Endometrial microvascular endothelial cells (primary cell): ENCODE data around the gene MAPK4. TPM values are rescaled to one million over a fixed set of nuclear protein-coding genes. Genes with fewer than 3 reads are reported as not detected.
"Not testable (repeated sequence)": the region's sequence is repeated elsewhere in the genome, so short reads cannot be mapped to it uniquely, and the experiment has no call there.

Experiments used
- in situ Hi-C: cut with HindIII; loops from 2 replicates; pipeline ENCODE4 v1.10.0; 2017; ENCODE audit warnings: low sequenced_read_pairs, low pct_unique_long_range_greater_than_20kb; ENCODE audit errors: inconsistent ontology term
- total RNA-seq: library from RNA; depleted of rRNA; stranded (reverse); fragments of >200 nt; gene quantifications from one replicate; pipeline ENCODE4 v1.2.3, GENCODE V29; 2015; ENCODE audit errors: inconsistent ontology term

Gene MAPK4
- total RNA-seq, 1 donor from 2014 or later, result not detected

DNA sequence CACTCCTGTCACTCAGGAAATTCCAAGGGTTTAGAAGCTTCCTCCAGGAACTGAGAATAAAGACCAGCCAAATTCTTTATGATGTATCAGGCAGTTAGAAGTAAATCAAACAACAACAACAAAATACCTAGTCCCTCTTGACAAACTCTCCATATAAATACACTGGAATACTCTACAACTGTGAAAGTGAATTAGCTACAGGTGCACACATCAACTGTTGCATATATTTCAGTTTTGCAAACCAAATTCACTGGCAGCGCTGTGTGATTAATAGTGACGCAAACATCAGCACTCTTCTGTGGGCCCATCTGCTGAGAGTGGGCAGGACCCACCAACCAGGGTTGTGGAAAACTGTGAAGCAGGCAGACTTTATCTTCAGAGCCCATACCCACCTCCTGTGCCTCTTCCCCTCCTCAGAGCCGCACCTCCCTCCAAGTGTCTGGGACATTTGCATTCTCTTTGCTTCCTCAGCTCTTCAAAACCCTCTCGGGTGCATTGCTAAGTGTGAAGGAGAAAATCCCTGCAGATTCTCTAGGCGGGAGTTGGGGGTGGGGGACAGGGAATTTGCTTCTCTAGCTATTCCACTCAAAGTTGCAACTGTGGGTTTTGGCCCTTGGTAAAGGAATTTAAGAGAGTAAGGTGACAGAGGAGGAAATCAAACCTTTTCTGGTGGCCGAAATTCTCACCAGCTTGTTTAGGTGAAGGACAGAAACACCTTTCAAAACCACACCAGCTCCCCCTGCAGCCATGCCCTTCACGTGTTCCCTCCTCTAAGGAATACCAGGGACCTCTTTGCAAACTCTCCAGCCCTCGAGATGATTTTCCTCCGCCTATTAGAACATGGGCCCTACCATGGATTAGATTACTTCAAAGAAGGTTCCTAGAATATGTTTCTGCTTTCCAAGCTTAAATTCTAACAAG lies 140.6 kb downstream of the MAPK4 start:
- in situ Hi-C loops, result no loop called here

DNA sequence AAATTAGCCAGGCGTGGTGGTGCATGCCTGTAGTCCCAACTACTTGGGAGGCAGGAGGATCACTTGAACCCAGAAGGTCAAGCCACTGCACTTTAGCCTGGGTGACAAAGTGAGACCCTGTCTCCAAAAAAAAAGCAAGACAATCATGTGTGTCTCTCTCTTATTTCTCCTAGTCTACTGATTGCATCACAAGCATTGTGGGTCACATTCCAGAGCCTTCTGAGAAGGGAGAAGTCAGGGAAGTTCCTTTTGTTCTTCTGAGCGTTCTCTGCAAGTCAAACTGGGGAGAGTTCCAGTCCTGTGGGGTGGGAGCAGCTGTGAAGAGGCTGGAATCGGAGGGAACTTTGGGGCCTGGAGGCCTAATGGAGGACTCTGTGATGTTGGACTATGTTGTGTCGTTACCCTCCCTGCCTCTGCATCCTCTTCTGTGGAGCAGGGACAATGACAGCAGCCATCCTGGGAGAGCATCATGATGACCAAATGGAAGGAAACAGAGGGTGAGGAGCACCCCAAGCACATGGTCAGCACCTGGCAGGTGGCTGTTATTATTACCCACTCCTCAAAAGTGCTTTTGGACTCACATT lies 144.6 kb downstream of the MAPK4 start:
- in situ Hi-C loops, result no loop called here

DNA sequence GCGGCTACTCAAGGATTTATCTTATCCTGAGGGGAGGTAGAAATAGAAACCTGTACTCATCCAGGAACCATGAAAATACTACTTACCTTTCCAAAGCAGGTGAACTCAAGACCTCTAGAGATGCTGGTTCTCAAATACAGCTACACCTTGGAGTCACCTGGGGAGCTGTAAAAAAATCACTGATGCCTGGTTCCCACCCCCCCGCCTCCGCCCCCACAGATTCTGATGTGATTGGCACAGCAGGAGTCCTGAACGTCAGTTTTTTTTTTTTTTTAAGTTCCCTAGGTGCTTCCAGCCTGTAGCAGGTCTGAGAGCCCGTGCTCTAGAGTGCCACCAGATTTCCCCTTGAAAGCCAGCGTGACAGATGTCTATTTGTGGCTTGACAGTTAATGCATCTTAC lies 146.3 kb downstream of the MAPK4 start:
- in situ Hi-C loops, result no loop called here

DNA sequence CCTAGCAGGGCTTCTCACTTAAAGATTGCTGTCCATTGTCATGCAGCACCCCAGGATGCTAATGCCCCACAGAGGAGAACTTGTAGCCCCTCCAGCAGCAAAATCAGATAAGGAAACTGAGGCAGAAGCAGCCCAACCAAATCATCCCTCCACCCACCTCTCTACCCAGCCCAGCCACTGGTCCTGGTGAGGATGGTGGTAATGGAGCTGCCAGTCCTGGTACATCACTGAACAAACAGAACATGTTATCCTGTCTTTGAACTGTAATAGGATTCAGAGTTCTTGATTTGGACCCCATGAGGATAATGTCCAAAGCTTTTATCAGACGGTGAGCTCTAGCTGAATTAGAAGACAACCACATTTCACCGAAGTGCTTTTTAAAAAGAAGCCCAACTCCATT lies 146.8 kb downstream of the MAPK4 start:
- in situ Hi-C loops, result no loop called here

DNA sequence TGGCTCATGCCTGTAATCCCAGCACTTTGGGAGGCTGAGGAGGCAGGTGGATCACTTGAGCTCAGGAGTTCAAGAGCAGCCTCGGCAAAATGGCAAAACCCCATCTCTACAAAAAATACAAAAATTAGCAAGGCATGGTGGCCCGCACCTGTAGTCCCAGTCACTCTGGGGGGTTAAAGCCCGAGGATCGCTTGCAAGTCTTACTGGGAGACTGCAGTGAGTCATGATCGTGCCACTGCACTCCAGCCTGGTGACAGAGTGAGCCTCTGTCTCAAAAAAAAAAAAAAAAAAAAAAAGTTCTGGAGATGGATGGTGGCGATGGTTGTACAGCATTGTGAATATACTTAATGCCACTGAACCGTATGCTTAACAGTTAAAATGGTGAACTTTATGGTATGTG lies 147.4 kb downstream of the MAPK4 start:
- in situ Hi-C loops, result not testable (repeated sequence)

DNA sequence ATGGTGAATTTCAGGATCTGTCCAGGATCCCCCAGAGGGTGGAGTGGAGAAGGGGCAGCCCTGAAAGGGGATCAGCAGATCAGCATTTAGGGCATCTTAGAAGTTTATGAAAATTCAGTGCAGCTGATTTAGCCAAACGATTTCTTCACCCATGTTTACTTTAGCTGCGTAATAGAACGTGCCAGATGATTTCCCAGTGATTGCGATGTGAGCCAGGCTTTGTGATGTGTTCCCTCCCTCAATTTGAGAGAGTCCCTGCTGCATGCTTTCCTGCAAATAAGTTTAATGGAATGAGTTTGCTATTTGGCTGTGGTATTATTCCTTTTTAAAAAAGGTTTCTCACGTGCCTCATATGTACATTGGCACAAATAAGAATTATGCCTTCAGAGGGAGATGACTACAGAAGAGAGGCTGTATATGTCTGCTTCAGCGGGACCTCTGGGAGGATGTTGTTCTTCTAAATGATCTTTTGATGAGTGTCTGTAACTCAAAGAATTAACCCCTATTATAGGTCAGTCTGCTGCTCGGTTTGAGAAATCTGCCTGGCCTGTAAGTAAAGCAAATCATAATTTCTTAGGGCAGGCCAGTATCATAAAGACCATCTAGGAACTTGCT lies 148.1 kb downstream of the MAPK4 start:
- in situ Hi-C loops, result no loop called here

DNA sequence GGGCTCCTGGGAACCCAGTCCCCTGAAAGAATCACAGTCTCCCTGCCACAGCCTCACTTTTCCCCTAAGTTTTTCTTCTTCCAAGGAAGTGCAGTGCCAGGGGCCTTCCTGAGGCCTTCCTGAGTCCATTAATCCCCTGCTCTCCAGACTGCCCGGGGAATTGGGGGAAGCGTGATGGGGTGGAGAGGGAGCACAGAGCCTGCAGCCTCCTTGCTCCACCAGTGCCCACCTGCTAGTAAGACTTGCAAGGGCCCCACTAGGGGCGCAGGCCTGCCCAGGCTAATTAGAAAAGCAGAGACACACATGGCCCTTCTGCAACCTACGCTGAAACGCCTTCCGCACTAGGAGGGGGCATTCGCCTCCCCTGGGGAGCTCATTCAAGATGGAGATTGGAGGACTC lies 149.3 kb downstream of the MAPK4 start:
- in situ Hi-C loops, result no loop called here

DNA sequence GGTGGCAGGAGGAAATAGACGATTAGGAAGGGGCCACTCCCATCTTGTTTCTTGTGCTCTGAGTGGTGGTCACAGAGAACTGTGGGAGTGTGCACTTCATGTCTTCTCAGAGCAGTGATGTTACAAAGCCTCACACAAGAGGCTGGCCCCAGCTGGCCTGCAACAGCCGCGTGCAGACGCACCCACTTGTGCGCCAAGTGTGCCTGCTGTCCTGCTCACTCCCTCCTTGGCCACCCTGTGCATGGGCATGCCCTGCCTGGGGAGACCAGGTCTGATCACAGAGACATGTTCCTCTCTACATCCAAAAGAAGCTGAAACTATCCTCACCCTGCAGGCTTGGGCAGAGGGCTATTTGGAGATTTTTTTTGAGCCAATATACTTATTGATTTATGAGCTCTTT lies 151.5 kb downstream of the MAPK4 start:
- in situ Hi-C loops, result no loop called here

DNA sequence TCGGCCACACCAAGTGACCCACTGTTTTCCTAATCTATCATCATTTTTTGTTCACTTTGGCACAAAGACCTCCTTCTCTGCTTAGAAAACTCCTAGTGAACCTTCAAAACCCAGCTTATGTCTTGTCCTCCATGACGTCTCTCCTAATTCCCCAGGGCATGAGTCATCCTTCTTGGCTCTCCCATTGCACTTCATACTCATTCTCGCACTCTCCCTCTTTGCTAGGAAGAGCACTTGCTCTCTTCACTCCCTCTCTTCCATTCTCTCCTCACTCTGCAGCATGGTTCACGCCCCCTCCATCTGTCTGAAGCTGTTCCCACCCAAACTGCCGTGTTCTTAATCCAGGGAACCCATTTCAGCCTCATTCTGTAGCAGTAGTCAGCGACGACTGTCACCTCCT lies 156.0 kb downstream of the MAPK4 start:
- in situ Hi-C loops, result no loop called here

DNA sequence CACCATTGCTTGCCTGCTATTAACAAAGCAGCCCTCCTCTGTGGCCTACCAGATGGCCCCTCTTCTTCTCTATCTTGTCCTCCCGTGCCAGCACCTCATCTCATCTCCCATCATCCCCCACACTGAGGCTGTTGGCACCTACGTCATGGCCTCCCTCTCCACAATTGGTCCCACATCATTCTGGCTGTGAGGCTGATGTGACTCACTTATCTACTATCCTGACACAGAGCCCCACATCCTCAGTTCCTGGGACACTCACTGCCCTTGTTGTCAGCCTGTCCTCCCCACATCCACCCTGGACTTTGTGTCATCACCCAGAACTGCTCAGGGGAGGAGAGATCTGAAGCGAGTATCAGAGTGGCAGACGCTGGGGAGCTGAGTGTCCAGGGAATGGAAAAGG lies 157.0 kb downstream of the MAPK4 start:
- in situ Hi-C loops, result no loop called here

DNA sequence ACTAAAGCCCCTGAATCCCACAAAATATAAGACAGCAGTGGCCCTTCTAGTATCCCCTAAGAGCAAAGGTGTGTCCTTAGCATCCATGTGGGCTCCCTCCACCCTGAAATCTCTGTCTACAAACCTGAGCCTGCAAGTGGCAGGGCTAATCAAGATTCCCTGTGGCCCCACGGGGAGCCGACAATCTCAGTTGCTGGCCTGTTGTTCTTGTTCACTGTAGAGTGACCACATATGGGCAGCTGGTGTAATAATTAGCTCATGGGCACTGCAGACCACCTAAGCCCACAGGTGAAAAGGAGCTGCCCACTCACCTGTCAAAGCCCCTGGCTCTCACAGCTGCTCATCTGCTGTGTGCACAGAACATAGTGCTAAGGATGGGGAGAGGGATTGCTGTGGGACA lies 157.7 kb downstream of the MAPK4 start:
- in situ Hi-C loops, result no loop called here

DNA sequence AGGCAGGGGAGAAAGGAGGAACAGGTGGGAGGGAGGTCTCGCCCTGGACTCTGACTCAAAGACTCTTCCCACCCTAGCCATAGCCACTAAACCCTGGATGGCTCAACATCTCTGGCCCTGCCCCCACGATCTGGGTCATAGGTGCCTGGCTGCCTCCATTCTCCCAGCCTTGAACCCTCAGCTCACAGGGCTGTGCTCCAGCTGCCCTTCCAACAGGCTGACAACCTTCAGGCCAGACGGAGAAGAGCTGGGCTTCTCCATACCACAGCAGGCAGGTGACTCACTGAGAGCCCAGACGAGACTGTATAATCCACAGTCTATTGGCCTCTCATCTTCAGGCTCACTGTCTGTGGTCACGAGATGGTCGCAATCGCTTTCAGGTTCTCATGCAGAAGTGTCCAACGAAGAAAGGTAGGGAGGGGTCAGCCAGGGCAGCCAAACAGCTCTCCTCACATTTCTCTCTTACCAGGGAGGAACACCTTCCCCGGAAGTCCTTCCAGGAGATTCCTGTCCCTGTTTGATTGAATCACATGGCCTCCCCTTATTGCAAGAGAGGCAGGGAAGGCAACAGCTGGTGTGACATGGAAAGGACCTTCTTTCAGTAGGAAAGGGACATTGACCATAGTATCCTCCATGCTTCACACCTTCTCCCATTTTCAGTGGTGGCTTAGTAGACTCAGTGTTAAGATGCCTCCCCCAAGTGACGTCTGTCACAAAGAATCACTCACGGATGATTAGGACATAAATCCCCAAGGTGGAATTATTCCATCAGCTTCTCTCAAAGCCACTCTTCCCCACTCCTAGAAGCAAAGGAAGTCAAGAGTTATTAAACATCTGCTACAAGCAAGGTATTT lies 159.8 kb downstream of the MAPK4 start:
- in situ Hi-C loops, result no loop called here

DNA sequence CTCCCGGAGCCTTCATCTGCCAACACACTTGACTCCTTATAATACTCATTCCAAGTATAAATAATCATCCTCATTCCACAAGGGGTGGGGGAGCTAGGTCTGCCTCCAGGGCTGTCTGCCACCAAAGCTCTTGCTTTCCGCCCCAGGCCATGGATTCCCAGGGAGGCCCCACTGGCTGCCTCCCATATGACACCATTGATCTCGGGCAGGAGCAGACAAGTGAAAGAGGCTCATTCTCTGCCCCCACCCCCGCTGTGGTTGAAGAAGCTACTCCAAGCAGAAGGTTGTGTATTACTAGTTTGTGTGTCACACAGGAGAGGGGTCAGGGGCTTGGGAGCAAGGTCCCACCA lies 160.4 kb downstream of the MAPK4 start:
- in situ Hi-C loops, result no loop called here

DNA sequence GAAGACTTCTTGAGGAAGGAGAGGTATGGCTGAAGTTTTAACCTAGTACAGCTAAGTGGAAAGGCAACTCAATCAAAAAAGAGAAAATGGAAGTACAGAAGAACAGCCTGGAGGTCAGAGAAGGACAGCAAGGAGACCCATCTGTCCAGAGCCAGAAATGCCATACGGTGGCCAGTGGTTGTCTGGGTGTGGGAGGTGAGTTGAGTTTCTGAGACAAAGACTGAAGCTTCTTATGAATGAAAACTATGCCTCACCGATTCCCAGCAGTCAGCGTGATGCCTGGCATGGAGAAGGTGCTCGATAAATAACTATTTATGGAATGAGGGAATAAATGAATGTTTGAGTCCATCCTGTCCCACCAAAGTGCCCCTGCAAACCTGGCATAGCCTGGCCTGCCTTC lies 161.1 kb downstream of the MAPK4 start:
- in situ Hi-C loops, result no loop called here

DNA sequence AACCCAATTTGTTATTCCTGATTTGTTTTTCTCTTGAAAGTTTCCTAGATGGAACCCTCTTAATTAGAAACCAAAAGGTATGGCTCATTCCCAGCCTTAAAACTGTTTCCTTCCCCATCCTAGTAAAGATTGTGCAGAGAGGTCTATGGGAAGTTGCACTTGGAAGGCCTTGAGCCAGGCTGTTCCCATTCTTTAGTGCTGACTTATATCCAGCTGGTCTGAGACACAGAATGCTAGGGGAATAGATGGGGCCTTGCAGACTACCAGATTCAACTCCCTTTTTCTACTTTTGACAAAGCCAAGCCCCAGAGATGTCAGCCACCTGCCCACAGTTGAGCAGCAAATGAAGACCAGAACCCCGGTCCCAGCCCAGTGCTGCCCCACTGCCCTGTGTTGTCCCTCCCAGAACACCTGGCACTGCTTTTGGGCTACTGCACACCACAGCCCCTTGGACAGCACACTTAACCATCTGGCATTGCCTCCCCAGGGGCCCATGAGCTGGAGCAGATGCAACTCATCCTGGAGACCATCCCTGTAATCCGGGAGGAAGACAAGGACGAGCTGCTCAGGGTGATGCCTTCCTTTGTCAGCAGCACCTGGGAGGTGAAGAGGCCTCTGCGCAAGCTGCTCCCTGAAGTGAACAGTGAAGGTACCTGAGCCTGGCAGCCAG lies 161.7 kb downstream of the MAPK4 start:
- in situ Hi-C loops, result no loop called here

DNA sequence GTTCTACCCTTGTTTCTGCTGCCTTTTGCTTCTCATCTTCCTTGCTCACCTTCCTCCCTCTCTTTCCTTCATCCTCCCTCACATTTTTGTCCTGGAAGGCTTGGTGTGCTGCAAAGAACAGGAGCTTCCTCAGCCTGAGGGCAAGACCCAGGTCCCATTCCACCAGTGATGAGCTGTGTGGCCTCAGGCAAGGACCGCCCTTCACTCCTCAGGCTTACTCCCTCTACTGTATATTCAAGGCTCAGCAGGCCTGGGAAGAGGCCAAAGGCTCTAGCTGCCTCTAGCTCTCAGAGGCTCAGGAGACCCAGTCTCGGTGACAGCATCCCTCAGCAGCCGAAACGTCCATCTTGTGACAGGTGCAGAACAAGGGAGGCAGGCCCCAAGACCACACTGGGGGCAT lies 162.4 kb downstream of the MAPK4 start:
- in situ Hi-C loops, result no loop called here

DNA sequence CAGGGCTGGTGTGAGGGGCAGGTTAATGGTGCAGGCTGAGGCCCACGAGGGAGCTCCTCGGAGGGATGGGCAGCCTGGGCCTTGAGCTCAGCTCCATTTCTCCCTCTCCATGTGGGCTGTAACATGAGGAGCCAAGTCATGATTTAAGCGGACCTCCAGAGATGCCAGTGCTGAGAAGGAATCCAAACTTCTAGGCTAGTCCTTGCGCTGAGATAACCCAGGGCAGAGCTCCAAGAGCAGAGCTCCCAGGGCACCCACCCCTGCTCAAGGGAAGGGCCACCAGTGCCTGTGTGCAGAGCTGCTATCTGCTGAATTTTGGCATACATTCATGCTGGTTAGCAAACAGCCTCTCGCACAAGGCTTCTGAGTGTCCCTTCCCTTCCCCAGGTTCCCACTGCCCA lies 164.9 kb downstream of the MAPK4 start:
- in situ Hi-C loops, result no loop called here

DNA sequence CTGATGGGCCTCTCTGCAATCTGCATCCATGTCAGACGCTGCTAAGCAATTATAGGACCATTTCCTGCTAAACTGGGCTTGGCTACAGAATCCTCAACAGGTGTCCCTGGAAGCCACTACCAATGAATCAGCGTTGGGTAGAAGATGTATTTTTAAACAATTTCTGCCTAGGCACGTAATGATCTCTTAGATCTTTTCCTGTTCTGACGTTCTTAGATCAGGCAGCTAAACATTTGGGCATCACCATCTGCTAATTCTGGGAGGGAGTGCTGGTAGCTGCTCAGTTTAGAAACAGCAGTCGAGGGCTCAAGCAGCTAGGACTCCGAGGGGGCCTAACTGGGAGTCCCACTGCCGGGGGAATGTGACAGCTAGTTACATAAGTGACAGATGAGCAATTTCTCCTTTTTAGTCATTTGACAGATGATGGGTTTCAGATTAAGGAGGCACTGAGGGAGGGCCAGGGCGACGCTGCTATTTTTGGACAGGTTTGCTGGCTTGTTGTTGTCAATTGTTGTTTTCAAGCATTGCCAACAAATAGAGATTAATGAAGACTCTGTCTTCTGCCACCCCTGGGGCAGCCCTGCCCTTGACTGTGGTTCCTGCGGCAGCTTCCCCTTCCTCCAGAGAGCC lies 167.2 kb downstream of the MAPK4 start:
- in situ Hi-C loops, result no loop called here
